ENCODE data around the gene ZNF227. TPM values are rescaled to one million over a fixed set of nuclear protein-coding genes. Genes with fewer than 3 reads are reported as not detected.

The ZNF227 gene
- total RNA-seq (2021; ENCODE audit: unreplicated experiment) (15.4 TPM), Bru-seq, nascent RNA (percentile 70 among the genes with signal in this experiment), BruChase-seq, experiment 1, labeled RNA remaining after a 2-hour chase (percentile 75 among the genes with signal in this experiment), BruChase-seq, experiment 2, labeled RNA remaining after a 6-hour chase (percentile 62 among the genes with signal in this experiment)
- polyA plus RNA-seq (2012; ENCODE audit: insufficient read length), result 4.7 TPM
- long read RNA-seq, partial matches to known transcripts, result 2 of 16 reads
- long read RNA-seq, other reads (novel, unspliced or antisense), result 10 of 16 reads

GRCh38 chr19:44212250-44212865 is at the start of gene ZNF227:
ZNF227 (plus strand) TSS chr19:44212532; CDS start chr19:44217793, 5,261 bp downstream.
- no peaks in the 10 kb centered on the region for H3K9me3 ChIP-seq (ENCODE audit: control insufficient read depth, insufficient read depth, low read depth, low read length)
- H3K36me3 ChIP-seq (ENCODE audit: control insufficient read depth, insufficient read depth, low read length), result peaks cover 4% of the 10 kb centered on the region; the same call in 1 of the 2 replicates
- in situ Hi-C loops (cut with HindIII; ENCODE audit: low pct_unique_long_range_greater_than_20kb, low sequenced_read_pairs) (no loop called here), intact Hi-C loops (cut with micrococcal nuclease; ENCODE audit: unreplicated experiment) (no loop called here)
- DNase-seq (ENCODE audit: low read depth, low spot score) (peak; percentile 65), ATAC-seq (peak; percentile 97)
- TF ChIP-seq SIN3A (IDR thresholded peaks at IDR 0.05; ENCODE audit: borderline replicate concordance, insufficient read depth, low read depth, low read length) (no peak), POLR2AphosphoS5 (IDR thresholded peaks at IDR 0.05; ENCODE audit: low read depth, low read length) (peak; percentile 46; the same call in 1 of the 2 replicates), CTCF (IDR thresholded peaks at IDR 0.05) (no peak), TCF7L2 (IDR thresholded peaks at IDR 0.05; ENCODE audit: low read depth, low read length) (no peak), REST (IDR thresholded peaks at IDR 0.05; ENCODE audit: insufficient read depth in 1 of 2, low read depth in 2 of 2, low read length in 1 of 2) (no peak)
- ChIA-PET POLR2A (interaction anchor here (0.5 to 0.7 kb wide), 2 partner anchors 269 to 432 kb away, joined by 3 to 12 read pairs; partner anchors contain the start of gene KCNN4), CTCF (interaction anchor here (0.5 to 0.7 kb wide), 2 partner anchors 18 to 301 kb away, joined by 3 to 5 read pairs; no protein-coding TSS in a partner anchor)
- no TSS peak for BruUV-seq (replicated peaks)
- H3K4me3 ChIP-seq (ENCODE audit: low read depth in 2 of 2, low read length in 2 of 2), result peak within 1 kb of the TSS; percentile 84 to 92
- no peaks in the 10 kb centered on the region for H3K27me3 ChIP-seq (ENCODE audit: control insufficient read depth, insufficient read depth, low read length)
- peak within 1 kb of the TSS; percentile 87 for H3K27ac ChIP-seq (ENCODE audit: low read length)
- H3K4me1 ChIP-seq (ENCODE audit: control insufficient read depth, insufficient read depth, low read length), result 0 out of 2 replicates have a peak, but pooled peaks cover 3% of the 10 kb centered on the region

GRCh38 chr19:44163789-44164188 is 48.5 kb upstream of the ZNF227 start:
- Histone ChIP-seq H3K9me3 (ENCODE audit: control insufficient read depth, insufficient read depth, low read depth, low read length) (peaks cover 21% of the 10 kb centered on the region; the same call in 1 of the 2 replicates), H3K27me3 (ENCODE audit: control insufficient read depth, insufficient read depth, low read length) (no peaks in the 10 kb centered on the region), H3K4me3 (ENCODE audit: low read depth in 2 of 2, low read length in 2 of 2) (no peak overlapping the region; a peak in 1 of 4 replicates), H3K4me1 (ENCODE audit: control insufficient read depth, insufficient read depth, low read length) (no peaks in the 10 kb centered on the region), H3K27ac (ENCODE audit: low read length) (no peak overlapping the region), H3K36me3 (ENCODE audit: control insufficient read depth, insufficient read depth, low read length) (peaks cover 2% of the 10 kb centered on the region)
- intact Hi-C loops (cut with micrococcal nuclease; ENCODE audit: unreplicated experiment) (no loop called here), in situ Hi-C loops (cut with HindIII; ENCODE audit: low pct_unique_long_range_greater_than_20kb, low sequenced_read_pairs) (no loop called here)
- BruUV-seq (replicated peaks), result no TSS peak
- POLR2A ChIA-PET, result no interaction called here
- CTCF ChIA-PET, result no interaction called here
- TF ChIP-seq CTCF (IDR thresholded peaks at IDR 0.05), result no peak
- no peak for TF ChIP-seq REST (IDR thresholded peaks at IDR 0.05; ENCODE audit: insufficient read depth in 1 of 2, low read depth in 2 of 2, low read length in 1 of 2)
- TF ChIP-seq SIN3A (IDR thresholded peaks at IDR 0.05; ENCODE audit: borderline replicate concordance, insufficient read depth, low read depth, low read length), result no peak
- no peak for TF ChIP-seq POLR2AphosphoS5 (IDR thresholded peaks at IDR 0.05; ENCODE audit: low read depth, low read length)
- no peak for TF ChIP-seq TCF7L2 (IDR thresholded peaks at IDR 0.05; ENCODE audit: low read depth, low read length)
- DNase-seq (ENCODE audit: low read depth, low spot score) (no peak), ATAC-seq (no peak)
